Erythroblast (primary cell): ENCODE results near the gene NADSYN1.

Experiments
- GATA1 ChIP-seq: IDR thresholded peaks from 2 replicates; pipeline ENCODE4 v1.6.1; 2011; ENCODE audit warnings: low read depth, mild to moderate bottlenecking, control low read depth, low read length, moderate library complexity
- POLR2A ChIP-seq: IDR thresholded peaks from 2 replicates; pipeline ENCODE4 v1.6.1; 2011; ENCODE audit warnings: mild to moderate bottlenecking, low read length

GRCh38 chr11:71472941-71473792, 20.2 kb downstream of the NADSYN1 start:
- no peak for TF ChIP-seq POLR2A
- TF ChIP-seq GATA1, result no peak
